ENCODE data around the gene DENND1A.

Gene DENND1A

DNA sequence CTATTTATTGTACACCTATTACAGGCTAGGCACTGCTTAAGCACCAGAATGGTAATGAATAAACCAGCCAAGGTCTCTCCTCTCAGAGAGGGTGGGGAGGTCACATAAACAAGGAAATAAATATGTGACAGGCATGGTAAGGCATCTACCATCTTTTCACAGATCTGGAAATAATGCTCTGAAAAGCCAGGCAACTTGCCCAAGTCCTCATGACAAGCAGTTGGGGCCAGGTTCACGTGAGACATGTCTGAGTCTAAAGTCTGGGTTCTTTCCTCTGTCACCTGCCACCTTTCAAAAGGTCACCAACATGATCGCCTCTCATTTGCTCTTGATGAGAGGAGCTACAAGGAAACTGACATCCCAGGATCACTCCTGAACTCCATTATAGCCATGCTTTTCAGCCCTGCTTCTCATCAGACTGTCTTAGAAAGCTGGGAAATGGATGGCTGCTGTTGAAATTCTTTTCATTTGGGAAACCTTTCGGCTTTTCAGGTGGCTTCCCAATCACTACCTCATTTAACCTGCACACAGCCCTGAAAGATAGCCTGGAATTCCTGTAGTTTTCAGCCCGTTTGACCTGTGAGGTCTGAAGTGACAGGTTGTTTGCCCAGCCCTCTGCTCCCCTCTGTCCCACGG, 450.8 kb downstream of the DENND1A start:
- no peak for DNase-seq

DNA sequence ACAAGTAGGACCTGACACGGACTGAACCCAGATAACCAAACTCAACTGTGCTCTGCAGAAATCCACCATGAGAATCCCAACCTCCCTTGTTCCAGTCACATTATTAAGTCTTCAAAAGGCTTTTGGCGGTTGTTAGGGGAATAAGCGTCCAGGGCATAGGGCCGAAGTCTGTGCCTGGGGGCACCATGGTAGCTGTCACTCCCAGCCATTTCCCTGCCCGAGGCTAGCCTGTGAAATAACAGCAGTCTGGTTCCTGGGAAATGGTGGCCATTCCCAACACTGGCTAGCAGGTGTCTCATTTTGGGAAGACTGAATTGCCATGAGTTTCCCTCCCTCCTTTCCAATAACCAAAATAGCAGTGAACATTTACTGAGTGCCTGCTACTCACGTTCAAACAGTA, 451.8 kb downstream of the DENND1A start:
- DNase-seq = no peak

DNA sequence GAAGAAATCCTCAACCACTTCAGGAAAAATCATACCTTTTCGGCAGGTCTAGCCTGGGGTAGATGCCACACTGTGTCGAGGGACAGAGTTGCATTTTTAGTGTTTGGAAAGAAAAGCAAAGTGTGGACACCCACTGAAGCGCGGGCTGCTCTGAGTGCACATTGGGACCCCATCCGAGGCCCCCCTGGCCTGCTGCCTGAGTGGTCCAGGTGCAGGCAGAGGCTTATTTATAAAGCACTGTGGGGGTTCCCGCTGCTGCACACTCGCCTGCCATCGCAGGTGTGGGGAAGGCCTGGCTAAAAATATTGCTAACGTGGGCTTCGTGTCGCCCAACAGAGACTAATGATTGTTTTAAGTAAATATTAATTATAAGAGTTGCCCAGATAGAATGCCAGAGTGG, 454.5 kb downstream of the DENND1A start:
- DNase-seq = no peak

DNA sequence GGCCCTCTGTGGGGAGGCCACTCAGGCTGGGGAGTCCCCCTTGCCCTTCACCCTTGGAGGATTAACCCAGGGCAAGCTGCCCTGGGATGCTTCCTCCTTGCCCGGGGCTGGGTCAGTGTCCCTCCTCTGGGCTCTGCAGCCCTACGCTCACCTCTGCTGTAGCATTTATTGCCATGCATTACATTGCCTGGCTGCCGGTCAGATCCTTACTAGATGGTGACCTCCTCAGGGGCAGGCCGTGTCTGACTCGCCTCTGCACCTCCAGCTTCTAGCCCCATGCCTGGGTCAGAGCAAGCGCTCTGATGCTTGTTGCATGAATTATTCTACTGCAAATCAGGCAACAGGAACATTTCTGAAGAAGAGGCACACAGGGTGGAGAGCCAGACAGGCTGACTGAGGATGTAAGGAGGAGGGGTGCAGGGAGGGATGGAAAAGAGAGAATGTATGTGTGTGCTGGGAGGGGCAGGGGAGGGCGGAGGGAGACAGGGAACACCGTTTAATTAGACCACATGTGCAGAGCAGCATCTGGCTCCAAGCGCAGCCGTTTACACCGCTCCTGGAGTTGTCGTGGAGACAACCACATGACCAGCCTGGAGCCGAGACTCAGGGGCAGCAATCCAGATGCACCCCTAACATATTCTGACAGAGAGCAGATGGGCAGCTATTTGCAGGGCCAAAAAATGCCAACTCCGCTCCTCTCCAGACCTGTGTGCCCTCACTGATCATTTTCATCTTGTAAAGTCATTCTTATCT, 456.9 kb downstream of the DENND1A start:
- DNase-seq = no peak

DNA sequence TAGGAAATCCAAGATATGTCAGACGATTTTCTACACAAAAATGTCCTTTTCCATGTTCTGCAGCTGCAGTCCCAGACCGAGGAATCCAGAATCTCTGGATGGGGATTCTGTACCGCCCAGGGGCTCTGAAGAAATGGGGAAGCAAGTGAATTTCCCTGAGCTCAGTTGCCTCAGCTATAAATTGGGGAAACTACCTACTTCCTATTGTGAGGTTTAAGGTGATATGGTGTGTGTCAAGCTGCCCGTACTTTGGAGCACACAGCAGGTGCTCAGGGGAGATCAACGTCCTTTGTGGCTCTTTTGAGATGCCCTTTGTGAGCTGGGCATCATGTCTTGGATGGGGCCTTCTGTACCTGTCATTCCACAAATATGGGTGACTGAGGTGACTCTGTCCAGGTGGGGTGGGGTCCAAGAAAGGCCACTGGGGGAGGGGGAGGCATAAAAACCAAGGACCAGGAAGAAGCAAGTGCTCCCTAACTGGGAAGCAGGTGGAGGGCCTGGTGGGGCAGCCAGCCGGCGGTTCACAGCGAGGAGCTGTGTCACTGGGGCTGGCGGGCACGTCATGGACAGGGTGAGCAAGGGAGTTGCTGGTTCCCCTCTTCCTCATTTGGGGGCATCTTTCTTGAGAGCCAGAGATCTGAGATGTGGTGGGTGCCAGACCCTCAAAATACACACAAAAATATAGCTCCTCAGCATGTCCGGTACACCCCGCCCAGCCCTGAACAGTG, 457.9 kb downstream of the DENND1A start:
- DNase-seq = no peak

DNA sequence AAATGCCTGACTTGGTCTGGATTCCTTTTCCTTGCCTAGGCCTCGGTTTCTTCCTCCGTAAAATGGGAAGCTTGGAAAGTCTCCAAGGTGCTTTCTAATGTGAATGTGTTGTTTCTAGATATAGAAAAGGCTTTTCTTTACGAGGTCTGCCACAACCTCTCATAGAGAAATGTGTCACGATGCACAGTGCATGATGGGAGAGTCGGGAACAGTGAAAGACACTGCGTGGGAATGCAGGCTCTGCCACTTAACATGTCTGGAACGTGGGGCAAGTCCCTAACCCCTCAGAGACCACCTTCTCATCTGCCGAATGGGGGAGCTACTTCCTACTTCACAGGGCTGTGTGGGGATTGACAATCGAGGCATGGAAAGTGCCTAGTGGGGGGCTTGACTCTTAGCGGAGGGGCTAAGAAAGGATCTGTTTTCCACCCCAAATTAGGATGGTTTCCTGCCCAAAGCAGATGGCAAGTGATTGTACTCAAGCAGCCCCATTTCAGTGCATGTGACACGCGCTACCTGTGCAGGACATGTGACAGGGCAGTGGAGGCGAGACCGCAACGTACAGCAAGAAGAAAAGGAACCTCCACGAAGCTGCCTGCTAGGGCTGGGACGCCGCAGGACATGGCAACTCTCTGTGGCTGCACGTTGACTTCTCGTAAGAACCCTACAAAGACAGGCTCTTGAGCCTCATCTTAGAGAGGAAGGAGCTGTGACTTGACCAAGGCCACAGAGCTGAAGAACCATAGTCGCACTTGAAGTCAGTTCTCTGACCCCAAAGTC, 458.7 kb downstream of the DENND1A start:
- no peak for DNase-seq

DNA sequence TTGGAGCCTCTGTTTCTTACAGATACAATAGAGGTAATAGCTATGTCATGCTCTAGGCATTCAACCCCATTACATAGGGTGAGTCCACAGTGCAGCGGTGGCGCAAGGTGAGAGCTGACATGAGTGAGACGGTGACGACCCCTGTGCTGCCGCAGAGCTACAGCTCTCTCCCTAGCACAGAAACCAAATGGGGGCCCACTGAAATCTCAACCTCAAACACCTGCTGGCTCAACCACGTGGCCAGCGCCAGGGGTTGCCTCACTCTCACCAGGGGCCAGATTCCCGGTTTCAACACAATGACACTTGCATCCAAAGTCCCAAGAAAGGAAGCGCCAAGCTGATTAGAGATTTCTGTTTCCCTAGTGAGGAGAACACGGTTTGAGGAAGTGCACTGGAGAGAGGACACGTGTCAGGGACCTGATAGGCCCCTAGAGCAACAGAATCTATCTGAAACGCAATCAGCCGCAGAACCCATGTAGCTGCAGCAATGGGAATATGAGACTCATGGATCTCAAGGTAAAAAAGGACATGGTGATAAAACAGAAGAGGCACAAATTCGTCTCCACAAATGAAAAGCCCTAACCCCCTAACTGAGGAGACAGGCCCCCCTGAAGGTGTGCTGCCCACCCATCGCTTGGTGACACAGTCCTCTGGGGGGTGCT, 459.7 kb downstream of the DENND1A start:
- DNase-seq = no peak

DNA sequence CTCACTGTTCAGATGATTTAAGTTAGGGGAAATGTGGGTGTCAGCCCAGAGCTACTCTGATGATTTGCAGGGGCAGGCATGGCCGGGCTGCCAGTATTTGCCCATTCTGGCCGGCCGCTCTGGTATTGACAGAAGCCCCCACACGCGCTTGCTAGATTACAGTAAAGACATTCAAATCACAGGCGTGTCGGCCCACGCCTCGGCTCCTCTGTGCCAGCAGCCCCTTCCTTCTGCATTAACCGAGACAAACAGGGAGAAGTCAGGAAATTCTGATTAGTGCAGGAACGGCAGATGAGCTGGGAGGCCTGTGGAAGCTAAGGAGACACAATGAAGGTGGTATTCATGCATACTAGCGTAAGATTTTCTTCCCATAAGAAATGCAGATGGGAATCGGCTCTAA, 460.6 kb downstream of the DENND1A start:
- DNase-seq = no peak

DNA sequence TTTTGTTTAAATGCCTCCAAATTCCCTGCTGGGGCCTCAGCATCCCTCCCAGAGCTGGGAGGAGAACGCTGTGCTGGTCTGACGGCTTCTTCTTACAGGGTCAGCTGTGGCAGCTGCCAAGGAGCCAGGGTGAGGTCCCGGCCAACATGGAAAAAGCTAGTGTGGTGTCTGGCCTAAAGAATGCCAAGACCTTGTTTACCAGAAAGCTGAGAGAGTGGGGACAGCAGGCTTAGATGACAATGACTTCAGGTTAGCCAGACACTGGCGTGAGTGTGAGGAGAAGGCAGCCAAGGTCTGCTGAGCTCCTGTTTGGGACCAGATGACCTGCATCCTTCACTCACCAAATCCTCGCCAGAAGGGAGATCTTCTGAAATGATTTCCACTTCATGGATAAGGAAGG, 461.4 kb downstream of the DENND1A start:
- no peak for DNase-seq

DNA sequence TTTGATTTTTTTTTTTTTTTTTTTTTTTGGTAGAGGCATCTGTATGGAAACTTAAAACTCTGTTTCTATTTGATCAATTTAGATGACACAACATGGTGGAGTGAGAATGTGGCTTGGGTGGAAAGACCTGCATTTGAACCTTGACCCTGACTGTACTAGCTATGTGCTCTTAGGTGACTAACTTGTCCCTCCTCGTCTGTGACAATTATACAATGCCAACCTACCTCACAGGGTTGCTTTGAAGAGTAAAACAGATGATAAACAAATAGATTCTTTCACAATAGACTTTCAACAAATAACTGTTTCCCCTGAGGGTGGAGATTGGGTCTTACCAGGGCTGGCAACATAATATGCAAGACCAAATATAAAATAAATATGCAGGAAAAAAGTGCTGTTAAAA, 464.6 kb downstream of the DENND1A start:
- DNase-seq = no peak

DNA sequence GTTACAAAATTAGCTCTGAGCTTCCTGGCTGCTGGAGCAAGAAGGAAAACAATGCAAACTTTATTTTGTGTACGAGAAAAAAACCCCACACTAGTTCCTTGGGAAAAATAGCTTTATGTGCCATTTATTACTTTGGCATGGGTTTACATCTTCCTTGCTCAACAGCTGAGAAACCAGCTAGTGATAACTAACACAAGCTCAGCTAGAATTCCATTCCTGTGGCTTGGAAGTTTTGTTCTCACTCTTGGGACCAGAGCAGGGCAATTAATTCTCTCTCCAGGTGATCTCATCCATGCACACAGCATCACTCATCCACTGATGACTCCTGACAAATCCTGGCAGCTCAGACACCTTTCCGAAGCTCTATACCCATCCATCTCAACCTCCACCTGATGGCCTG, 469.8 kb downstream of the DENND1A start:
- no peak for DNase-seq

DNA sequence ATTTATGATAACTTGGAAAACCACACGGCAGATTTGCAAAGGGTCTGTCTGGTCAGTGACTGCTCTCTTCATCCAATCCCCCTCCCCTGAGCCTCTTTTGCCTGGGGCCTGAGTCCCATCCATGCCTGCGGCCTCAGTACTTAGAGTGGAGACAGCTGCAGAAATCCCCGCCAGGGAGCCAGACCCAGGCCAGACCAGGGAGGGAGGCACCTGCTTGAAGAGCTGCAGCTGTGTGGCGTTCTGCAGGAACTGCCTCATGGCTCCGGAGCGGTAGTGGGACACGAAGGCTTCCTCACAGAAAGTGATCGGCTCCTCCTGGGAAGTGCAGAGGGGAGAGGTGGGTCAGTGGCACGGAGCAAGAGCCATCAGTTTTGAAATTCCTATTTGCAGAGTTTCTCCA, 472.3 kb downstream of the DENND1A start:
- no peak for DNase-seq

DNA sequence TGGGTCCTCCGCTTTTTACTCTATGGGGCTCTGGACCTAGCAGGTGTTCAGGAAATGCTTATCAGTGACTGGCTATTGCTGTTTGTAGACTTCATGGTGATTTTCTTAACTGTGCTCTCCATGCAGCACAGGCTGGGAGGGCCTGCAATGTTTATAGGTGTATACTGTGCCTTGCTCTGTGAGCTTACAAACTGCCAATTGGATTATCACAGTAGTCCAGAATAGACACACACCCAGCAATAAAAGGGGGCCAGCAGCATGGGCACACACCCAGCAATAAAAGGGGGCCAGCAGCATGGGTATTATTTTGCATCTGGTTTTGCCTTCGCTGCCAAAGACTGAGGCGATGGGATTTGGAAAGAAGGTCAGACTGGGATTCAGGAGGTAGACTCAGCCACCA, 473.9 kb downstream of the DENND1A start:
- DNase-seq = no peak

DNA sequence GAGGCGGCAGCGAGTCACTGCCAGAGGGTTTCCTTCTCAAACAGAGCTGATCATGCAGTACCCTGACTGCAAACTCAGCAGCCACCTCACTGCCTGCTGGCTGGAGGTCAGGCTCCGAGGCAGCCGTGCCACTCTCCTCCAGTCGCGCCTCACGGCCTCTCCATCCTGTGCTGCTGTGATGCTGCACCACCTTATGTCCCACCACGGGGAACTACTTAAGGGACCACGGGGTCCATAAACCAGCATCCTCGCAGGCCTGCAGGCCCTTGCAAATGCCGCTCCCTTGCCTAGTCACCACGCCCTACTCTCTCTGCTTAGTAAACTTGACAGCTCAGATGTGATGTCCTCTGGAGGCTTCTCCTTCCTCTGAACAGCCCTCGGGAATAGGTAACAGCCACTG, 474.7 kb downstream of the DENND1A start:
- no peak for DNase-seq

DNA sequence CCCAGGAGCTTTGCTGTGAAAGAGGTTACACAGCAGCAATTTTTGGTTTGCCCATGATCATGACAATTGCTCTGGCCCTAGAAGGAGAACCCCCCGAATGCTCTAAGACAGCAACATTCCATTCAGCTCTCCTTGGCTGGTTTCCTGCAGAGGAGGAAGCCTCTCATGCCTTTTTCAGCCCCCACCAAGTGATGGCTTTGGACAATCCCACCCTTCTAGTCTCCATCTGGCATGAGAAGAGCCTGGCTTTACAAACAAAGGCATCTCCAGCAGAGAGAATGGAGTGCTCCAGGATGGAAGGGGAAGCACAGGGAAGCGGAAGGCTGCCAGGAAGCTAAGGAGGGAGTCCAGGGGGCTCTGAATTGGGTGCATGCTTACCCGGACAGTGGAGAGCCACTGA, 475.6 kb downstream of the DENND1A start:
- DNase-seq = no peak

DNA sequence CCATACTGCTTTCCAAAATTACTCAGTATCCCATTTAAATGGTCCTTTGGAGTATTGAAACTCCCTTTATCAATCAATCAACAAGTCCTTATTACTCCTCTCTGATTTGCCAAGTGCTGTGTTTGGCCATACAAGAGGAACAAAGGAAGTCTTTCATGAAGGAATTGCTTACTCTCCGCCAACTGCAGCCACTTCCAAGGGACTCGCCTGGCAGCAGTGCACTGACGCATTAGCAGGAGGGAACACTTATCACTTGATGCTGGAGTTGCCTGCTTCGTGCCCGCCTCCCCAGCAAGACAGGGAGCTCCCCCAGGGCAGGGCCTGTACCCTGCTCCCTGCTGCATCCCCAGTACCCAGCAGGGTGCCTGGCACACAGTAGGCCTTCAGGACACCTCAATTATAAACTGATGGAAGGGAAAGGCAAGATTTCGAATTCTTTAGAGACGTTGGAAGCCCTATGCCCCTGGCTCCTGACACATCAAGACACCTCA, 476.1 kb downstream of the DENND1A start:
- DNase-seq = no peak

DNA sequence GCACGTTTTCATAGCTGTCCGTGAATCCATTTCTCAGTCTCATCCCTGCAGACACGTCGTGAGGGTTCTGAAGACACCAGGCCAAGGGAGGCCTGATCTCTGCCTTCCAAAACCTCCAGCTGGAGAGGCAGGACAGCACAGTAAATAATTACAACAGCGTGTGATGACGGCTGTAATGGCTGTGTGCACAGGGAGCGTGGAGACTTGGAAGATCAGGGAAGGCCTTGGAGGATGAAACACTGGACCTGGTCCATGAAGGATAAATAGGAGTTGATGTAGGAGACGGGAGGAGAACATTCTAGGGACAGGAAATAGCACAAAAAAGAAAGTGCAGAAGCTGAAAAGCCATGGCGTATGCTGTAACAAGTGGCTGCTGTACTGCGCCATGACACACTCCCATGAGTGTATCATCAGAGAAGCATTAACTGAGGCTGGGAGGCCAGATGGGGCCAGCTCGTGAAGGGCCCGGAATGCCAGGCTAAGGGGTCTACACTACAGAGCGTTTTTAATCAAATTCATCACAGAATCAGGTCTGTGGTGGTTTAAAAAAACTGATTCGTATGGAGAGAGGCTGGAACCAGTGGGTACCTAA, 476.8 kb downstream of the DENND1A start:
- DNase-seq = no peak

DNA sequence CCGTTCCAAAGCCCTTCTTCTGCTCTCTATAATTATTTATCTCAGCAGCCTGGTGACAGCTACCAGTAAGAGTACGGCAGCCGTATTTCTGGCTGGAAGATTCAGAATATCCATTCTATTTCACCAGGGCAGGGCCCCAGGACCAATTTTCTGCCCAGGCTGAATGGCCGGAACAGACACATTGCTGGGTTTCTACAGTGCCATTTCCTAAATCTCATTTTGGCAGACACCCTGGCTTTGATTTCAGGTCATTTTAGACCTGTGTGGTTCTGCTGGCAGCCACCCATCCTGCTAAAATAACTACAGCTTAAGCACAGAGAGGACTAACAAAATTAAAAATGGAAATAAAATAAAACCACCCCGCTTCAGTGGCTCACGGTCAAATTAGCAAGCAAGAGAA, 478.9 kb downstream of the DENND1A start:
- DNase-seq = no peak

DNA sequence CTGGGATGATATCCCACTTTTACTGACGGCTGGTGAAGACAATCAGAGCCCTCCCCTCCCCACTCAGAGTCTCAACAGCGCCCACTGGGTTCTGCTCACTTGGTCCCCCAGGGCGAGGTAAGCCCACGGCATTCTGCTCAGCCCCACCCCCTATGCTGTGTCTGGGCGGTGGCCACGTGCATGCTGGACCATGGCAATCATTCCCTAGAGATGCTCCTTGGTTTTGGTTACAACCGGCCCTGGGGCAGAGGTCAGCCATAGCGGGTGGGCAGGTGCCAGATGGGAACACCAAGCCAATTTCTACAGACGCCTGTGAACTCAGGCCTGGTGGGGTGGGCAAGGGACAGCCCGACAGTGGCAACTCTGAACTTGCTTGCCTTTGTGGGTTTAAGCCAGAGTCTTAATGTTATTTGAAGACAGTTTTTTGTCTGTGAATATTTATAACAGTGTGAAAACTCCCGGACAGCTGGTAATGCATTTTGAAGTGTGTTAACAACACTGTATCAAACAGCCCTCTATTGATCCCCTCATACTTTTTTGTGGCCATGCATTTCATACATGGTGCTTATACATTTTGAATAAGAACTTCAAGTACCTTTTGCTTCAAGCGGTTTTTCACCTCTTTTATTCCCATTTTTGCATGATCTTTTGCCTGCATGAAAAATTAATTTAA, 479.7 kb downstream of the DENND1A start:
- no peak for DNase-seq

DNA sequence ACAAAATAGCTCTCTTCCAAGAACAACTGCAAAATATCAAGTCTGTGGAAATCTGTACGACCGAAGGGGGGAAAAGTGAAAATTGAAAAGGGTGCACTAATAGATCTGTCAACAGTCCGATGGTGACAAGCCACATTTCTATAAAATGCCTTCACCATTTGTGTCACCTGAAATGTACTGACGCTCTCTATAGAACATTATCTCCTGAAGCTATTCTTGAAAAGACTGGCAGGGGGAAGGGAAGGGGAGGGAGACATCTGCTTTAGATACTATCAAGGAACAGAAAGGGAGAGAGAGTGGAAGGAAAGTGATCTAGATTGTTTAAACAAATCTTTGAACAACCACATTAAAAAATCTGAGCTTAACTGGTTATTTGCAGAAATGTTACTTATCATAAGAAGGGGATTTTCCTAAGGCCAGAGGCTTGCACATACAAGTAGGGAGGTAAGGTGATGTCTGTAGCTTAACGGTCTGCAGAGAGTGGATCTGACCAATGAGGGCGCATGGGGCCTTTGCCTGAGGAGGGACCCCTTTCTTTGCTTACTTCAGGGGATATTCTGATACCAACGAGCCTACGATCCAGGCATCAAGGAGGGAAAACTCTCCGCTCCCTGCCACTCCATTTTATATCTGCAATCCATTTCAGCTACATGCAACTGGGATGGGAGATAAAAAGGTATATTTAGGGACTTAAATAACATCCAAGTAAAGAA, 481.8 kb downstream of the DENND1A start:
- no peak for DNase-seq

All from bone marrow (tissue), 2 donors.